ENCODE results near the gene LMAN2. TPM values are rescaled to one million over a fixed set of nuclear protein-coding genes. Genes with fewer than 3 reads are reported as not detected.

Gene LMAN2
- total RNA-seq, 1 experiment from 2014 or later = 106 TPM

DNA sequence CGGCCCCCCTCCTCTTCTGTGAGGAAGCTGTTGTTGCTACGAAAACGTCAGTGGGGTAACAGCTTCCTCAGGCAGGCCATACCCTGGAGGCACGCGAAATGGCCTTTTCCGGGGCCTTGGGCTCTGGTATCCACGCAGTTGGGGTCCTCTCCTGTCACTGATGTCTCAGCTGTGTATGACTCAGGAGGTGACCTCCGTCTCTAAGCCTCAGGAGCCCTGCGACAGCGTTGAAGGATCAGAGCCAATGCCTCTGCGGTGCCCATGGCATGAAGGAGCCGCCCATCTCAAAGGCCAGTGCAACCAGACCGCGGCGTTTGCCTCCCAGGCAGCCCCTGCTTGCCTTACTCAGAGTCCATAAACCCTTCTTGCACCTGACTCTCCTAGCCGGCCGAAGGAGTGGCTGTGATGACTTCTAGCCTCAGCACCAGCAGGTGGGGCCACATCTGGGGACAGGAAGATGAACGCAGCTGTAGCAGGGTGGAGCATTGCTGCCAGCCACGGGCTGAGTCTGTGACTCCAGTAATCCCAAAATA is 38.8 kb downstream of the LMAN2 start:
- Histone ChIP-seq H4K20me1 (ENCODE audit: control insufficient read depth, insufficient read depth, insufficient read length) (no peaks in the 10 kb centered on the region), H3K4me2 (ENCODE audit: insufficient read depth, insufficient read length, low read length) (peak overlapping the region; percentile 88), H3K4me1 (ENCODE audit: insufficient read depth, low read length) (no peaks in the 10 kb centered on the region), H4K8ac (replicated peaks; ENCODE audit: insufficient read length, low read depth, low read length) (no peak overlapping the region), H3K9me3 (ENCODE audit: control insufficient read depth, low read depth, low read length) (no peaks in the 10 kb centered on the region), H2AFZ (ENCODE audit: low read length) (no peak overlapping the region), H2AK5ac (ENCODE audit: insufficient read length, low read length) (no peak overlapping the region), H3K79me1 (ENCODE audit: insufficient read depth, low read depth, low read length, poor library complexity, severe bottlenecking) (no peaks in the 10 kb centered on the region), H3K23ac (ENCODE audit: insufficient read length, low read depth, low read length) (no peak overlapping the region), H2BK20ac (ENCODE audit: low read depth, low read length, poor library complexity, severe bottlenecking) (no peak overlapping the region), H3K14ac (ENCODE audit: insufficient read depth, low read length) (peak overlapping the region; percentile 10), H3K79me2 (ENCODE audit: insufficient read depth, low read length) (no peaks in the 10 kb centered on the region), H3K27me3 (ENCODE audit: insufficient read depth, low read length) (no peaks in the 10 kb centered on the region), H3K4ac (ENCODE audit: low read depth, low read length) (no peak overlapping the region), H2BK12ac (ENCODE audit: insufficient read length, low read depth, low read length) (no peak overlapping the region), H3T11ph (ENCODE audit: low read length) (no peak overlapping the region), H2BK15ac (ENCODE audit: low read depth, low read length) (no peak overlapping the region), H2BK5ac (ENCODE audit: insufficient read length, low read length) (no peak overlapping the region), H3K18ac (ENCODE audit: insufficient read length, low read depth, low read length) (peak overlapping the region; percentile 37), H3K56ac (ENCODE audit: insufficient read length, low read depth, low read length) (no peak overlapping the region), H2BK120ac (ENCODE audit: low read depth, low read length, poor library complexity, severe bottlenecking) (no peak overlapping the region), H3K27ac (ENCODE audit: insufficient read length, low read depth, low read length) (no peak overlapping the region), H4K5ac (ENCODE audit: insufficient read length, low read depth, low read length) (no peak overlapping the region), H4K91ac (ENCODE audit: insufficient read length, low read depth, low read length) (no peak overlapping the region), H3K23me2 (ENCODE audit: insufficient read length, low read depth, low read length, poor library complexity, severe bottlenecking) (peaks cover 14% of the 10 kb centered on the region), H3K9ac (ENCODE audit: extremely low read depth, insufficient read length, low read length) (peak overlapping the region; percentile 50)
- Mint-ChIP-seq H3K9me3 (no peaks in the 10 kb centered on the region), H3K27ac (peak overlapping the region in 2 of 3 experiments; percentile 18 to 79; a peak in 3 of 7 replicates), H3K27me3 (ENCODE audit: low read depth) (no peaks in the 10 kb centered on the region; the same call in 1 of the 2 replicates), H3K4me1 (peaks cover 14 to 20% of the 10 kb centered on the region in 2 experiments), H3K4me3 (peak overlapping the region; percentile 76 to 83), H3K36me3 (ENCODE audit: insufficient read depth in 1 of 3, low read depth in 3 of 3) (peaks cover 0 to 5% (median 0%) of the 10 kb centered on the region in 3 experiments; a peak in 1 of 7 replicates)
- TF ChIP-seq CTCF (conservative IDR thresholded peaks at IDR 0.05) = peak; percentile 21; the same call in 1 of the 3 replicates
- WGBS (ENCODE audit: extremely low coverage, insufficient read length, low lambda C conversion rate) = no CpG with 5 or more reads among the region's 19 CpGs
- DNase-seq = peak; percentile 84
